ENCODE data around the gene BACH2.

GRCh38 chr6:90199900-90200299 lies 96.7 kb downstream of the BACH2 start:
- TF ChIP-seq STAT1 (IDR thresholded peaks at IDR 0.05; ENCODE audit: unreplicated experiment), result no peak
- TF ChIP-seq, protein P1, sequence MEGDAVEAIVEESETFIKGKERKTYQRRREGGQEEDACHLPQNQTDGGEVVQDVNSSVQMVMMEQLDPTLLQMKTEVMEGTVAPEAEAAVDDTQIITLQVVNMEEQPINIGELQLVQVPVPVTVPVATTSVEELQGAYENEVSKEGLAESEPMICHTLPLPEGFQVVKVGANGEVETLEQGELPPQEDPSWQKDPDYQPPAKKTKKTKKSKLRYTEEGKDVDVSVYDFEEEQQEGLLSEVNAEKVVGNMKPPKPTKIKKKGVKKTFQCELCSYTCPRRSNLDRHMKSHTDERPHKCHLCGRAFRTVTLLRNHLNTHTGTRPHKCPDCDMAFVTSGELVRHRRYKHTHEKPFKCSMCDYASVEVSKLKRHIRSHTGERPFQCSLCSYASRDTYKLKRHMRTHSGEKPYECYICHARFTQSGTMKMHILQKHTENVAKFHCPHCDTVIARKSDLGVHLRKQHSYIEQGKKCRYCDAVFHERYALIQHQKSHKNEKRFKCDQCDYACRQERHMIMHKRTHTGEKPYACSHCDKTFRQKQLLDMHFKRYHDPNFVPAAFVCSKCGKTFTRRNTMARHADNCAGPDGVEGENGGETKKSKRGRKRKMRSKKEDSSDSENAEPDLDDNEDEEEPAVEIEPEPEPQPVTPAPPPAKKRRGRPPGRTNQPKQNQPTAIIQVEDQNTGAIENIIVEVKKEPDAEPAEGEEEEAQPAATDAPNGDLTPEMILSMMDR (conservative IDR thresholded peaks at IDR 0.05; ENCODE audit: low read depth in 2 of 2), result no peak
- TF ChIP-seq EZH2phosphoT487 (IDR thresholded peaks at IDR 0.05; ENCODE audit: unreplicated experiment), result no peak

Data from GM23338 (cell line).